KG1 (cell line): ENCODE data around the gene ASPA.

Source experiments
- DNase-seq: peaks from one replicate; lab custom pipeline; 2025; lab: John Stamatoyannopoulos, UW

ASPA gene

GRCh38 chr17:3534881-3535252, 59.1 kb downstream of the ASPA start:
- no peak for DNase-seq

GRCh38 chr17:3535253-3535995, 59.6 kb downstream of the ASPA start:
- no peak for DNase-seq

DNA sequence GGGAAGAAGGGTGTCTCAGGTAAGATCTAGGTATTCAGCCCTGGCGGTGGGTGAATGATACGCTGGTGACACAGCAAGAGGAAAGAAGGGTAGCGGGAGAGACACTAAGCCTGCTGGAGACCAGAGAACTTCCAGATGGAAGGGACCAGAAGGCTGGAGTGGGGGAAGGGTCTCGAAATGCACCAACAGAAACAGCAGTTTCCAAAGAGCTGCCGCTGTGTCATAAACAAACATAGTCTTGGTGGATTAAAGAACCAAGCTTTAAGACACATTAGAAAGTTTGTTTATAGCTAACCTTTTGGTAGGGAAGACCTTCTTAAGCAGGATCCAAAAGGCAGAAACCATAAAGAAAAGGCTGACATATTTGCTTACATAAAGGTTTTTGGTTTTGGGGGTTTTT, 60.9 kb downstream of the ASPA start:
- no peak for DNase-seq

GRCh38 chr17:3539881-3540540, 64.2 kb downstream of the ASPA start:
- DNase-seq: no peak

GRCh38 chr17:3542410-3543088, 66.8 kb downstream of the ASPA start:
- no peak for DNase-seq

GRCh38 chr17:3543453-3543852, 67.7 kb downstream of the ASPA start:
- DNase-seq: no peak

GRCh38 chr17:3544365-3544764, 68.6 kb downstream of the ASPA start:
- DNase-seq: no peak

- DNase-seq: no peak
These were observed 69.4 kb downstream of the ASPA start for GRCh38 chr17:3545151-3545550.

GRCh38 chr17:3546521-3546920, 70.7 kb downstream of the ASPA start:
- no peak for DNase-seq

DNA sequence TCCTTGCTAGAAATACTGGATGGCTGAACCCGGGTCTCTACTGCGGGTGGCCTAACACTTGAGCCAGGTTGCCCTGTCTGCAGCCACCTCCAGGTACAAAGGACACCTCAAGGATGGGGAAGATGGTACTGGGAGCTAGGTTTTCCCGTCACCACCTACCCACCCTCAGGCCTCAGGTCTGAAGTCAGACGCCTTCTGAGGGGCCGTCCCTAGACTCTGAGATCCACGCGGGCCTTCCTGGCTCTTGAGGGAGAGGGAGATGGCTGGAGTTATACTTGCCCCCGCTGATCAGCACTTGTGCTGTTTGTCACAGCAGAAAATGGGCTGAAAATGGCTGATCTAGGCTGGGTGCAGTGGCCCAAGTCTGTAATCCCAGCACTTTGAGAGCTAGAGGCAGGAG, 71.2 kb downstream of the ASPA start:
- no peak for DNase-seq

DNA sequence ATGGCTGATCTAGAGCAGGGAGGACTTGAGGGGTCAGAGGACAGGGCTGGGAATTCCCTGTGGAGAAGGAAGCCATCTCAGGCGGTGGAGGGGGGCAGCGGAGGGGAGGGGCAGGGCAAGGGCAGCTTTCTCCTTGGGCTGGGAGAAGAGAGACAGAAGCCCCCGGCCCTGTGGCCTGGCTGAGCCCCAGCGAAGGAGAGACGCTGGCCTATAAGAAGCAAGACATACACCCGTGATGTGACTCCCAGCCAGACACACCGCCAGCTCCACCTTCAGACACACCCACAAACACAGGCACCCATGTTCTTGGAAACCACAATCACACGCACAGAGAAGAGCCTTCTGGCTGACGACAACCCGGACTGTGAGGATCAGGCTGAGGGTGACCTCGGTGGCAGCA, 71.8 kb downstream of the ASPA start:
- no peak for DNase-seq

DNA sequence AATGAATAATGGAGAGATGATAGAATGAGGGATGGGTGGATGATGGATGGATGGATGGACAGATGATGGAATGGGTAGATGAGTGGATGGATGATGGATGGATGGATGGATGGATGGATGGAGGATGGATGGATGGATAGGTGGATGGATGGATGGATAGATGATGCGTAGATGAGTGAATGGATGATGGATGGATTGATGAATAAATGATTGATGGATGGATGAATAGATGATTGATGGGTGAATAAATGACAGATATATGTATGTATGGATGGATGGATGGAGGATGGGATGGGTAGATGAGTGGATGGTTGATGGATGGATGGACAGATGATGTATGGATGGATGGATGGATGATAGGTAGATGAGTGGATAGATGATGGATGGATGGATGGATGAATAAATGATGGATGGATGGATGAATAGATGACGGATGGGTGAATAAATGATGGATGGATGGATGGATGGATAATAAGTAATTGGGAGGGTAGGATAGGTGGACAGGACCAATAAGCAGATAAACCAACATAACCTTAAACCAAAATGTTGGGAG, 73.9 kb downstream of the ASPA start:
- no peak for DNase-seq

DNA sequence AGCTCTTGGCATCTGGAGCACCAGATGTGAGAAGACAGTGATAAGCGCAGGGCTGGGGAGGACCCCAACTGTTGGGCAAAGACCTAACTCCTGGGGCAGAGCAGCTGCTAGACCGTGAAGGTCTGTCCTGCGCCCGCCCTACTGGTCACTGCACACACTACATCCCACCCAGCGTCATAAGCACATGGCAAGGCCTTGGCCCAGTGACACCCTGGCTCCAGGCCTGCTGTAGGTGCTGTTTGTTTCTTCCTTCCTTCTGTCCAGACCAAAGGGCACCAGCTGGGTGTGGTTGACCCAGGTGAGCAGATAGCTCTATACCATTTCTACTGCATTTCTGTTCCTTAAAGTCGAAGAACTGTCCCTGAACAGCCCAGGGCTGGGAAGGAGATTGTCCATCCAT, 75.4 kb downstream of the ASPA start:
- DNase-seq: no peak

DNA sequence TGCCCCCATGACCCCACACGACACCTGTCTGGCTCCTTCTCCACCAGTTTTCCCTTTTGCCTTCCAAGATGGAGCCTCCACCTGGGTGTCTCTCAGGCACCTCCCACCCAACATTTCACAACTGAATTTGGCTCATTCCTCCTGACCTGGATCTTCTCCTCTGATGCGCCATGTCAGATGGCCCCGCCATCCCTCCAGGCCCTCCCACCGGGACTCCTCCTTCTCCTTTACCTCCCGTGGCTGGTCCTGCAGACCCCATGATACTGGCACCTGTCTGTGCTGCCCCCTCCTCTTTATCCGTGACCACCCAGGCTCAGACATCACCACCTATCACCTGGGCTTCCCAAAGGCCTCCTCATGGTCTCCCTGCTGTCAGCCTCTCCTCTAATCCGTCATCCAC, 77.1 kb downstream of the ASPA start:
- DNase-seq: no peak
